Stomach (tissue), 9 donors: ENCODE results near the gene LCE2A. TPM values are rescaled to one million over a fixed set of nuclear protein-coding genes. Genes with fewer than 3 reads are reported as not detected.

ENCODE experiments used
- DNase-seq, 2 donors: peaks; one replicate each; pipeline versions ENCODE4 v3.0.0 to v3.0.0-alpha.2; 2013 to 2019
- H3K27ac ChIP-seq, 5 donors: fragments of 200-600 bp in 4 of 5; sonication (generic) in 4 of 5; one replicate each; pipeline ENCODE4 v1.5.1; 2013 to 2019; ENCODE audit warnings: mild to moderate bottlenecking in 1 of 5, moderate library complexity in 1 of 5
- H3K27me3 ChIP-seq, 3 donors: fragments of 200-600 bp; sonication (generic); one replicate each; pipeline ENCODE4 v1.5.1; 2017 to 2019; ENCODE audit warnings: mixed run types in 1 of 3
- H3K36me3 ChIP-seq, 4 donors: fragments of 200-600 bp; sonication (generic); 1 replicate in 3 of 4; 2 replicates in 1 of 4; pipeline ENCODE4 v1.5.1; 2016 to 2019
- H3K4me1 ChIP-seq, 4 donors: fragments of 200-600 bp; sonication (generic); one replicate each; pipeline ENCODE4 v1.5.1; 2016 to 2019
- H3K4me3 ChIP-seq, 4 donors: fragments of 200-600 bp; sonication (generic) in 3 of 4; one replicate each; pipeline ENCODE4 v1.5.1; 2016 to 2019; ENCODE audit warnings: mild to moderate bottlenecking in 1 of 4
- H3K9me3 ChIP-seq, 4 donors: fragments of 200-600 bp; sonication (generic); one replicate each; pipeline ENCODE4 v1.5.1; 2016 to 2019
- EP300 ChIP-seq: sonication (generic); formaldehyde crosslinking; IDR thresholded peaks from one replicate; pipeline ENCODE4 v1.6.1; 2017; ENCODE audit warnings: antibody characterized with exemption
- POLR2A ChIP-seq, 4 donors: fragments of 450-650 bp; IDR thresholded peaks; one replicate each; pipeline ENCODE4 v1.6.1; 2016; ENCODE audit warnings: antibody characterized with exemption in 4 of 4, control low read depth in 2 of 4, mild to moderate bottlenecking in 1 of 4, moderate library complexity in 1 of 4
- POLR2AphosphoS5 ChIP-seq, 3 donors: sonication (generic); formaldehyde crosslinking; IDR thresholded peaks; one replicate each; pipeline ENCODE4 v1.6.1; 2016; ENCODE audit warnings: antibody characterized with exemption in 3 of 3
- WGBS, 5 donors: extraction: QIAGEN DNeasy Blood & Tissue Kit in 3 of 5; methylation state at CpG; one replicate each; pipeline versions ENCODE4 v1.1.5 to v1.1.7; 2013 to 2018; 5-methylcytosine and 5-hydroxymethylcytosine counted together
- intact Hi-C: fragments of 100-400 bp; cut with DNase I; formaldehyde crosslinking; loops from one replicate; pipeline ENCODE4 v1.15.1; 2023; ENCODE audit warnings: low total_unique reads
- polyA plus RNA-seq, 3 donors: library from polyadenylated mRNA; stranded (reverse); fragments of 200-250 nt; gene quantifications; one replicate each; pipeline ENCODE4 v1.2.3, GENCODE V29; 2013
- total RNA-seq, 5 donors: library from RNA; depleted of rRNA; stranded (reverse); fragments of >200 nt; gene quantifications; one replicate each; pipeline versions ENCODE4 v1.1.0 to v1.2.3, GENCODE V29; 2014 to 2016
- TF ChIP-seq, protein P1 (sequence below), 7 experiments: fragments of 450-650 bp in 4 of 7; fragments of 200-600 bp in 3 of 7; sonication (generic) in 3 of 7; IDR thresholded peaks; one replicate each; pipeline ENCODE4 v1.5.1; 2016 to 2019; ENCODE audit warnings: antibody characterized with exemption in 7 of 7, control low read depth in 2 of 7, mild to moderate bottlenecking in 1 of 7
- donor health status: healthy with polysubstance abuse.
- donor health status: Bipolar disorder and iron deficiency.
- donor health status: healthy.

LCE2A gene
- total and polyA plus RNA-seq, 8 donors: not detected

DNA sequence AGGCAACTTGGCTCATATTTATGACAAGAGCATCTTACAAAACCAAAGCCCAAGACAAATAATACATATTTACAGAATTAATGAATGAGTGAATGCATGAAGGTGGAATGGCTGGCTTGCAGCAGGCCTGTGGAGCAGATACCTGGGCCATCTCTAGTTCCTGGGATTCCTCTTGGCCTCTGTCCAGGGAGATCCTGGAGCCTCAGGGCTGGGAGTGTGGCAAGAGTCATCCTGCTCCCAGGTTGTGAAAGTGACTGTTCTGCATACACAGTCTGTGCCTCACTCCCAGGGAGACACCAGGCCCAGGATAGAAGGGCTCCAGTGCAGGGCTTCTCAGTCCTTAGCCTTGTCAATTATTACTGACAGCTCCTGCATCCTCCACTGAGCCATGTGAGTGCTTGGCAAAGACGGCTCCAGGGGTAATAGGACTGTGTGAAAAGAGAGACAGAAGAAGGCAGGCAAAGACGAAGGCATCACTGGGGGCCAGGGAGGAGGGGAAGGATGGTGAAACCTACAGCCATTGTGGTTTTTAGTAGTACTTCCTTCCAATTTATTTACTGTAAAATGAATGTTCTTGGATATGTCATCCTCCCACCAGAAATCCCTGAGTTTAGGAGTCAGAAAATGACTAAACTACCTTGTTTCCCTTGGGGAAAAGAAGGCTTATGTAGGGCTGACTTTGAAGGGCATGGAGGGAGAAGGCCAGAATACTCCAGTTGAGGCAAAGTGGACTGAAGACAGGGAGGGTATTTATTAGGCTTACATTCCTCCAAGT is 45.4 kb downstream of the LCE2A start:
- TF ChIP-seq, protein P1, sequence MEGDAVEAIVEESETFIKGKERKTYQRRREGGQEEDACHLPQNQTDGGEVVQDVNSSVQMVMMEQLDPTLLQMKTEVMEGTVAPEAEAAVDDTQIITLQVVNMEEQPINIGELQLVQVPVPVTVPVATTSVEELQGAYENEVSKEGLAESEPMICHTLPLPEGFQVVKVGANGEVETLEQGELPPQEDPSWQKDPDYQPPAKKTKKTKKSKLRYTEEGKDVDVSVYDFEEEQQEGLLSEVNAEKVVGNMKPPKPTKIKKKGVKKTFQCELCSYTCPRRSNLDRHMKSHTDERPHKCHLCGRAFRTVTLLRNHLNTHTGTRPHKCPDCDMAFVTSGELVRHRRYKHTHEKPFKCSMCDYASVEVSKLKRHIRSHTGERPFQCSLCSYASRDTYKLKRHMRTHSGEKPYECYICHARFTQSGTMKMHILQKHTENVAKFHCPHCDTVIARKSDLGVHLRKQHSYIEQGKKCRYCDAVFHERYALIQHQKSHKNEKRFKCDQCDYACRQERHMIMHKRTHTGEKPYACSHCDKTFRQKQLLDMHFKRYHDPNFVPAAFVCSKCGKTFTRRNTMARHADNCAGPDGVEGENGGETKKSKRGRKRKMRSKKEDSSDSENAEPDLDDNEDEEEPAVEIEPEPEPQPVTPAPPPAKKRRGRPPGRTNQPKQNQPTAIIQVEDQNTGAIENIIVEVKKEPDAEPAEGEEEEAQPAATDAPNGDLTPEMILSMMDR (IDR thresholded peaks at IDR 0.05): no peak
- no peak for TF ChIP-seq POLR2A (IDR thresholded peaks at IDR 0.05)
- DNase-seq: no peak
- Histone ChIP-seq H3K27ac (no peak overlapping the region), H3K4me1 (no peaks in the 10 kb centered on the region), H3K27me3 (peaks cover 0 to 5% (median 0%) of the 10 kb centered on the region in 3 donors), H3K36me3 (no peaks in the 10 kb centered on the region), H3K4me3 (no peak overlapping the region), H3K9me3 (no peaks in the 10 kb centered on the region)
- WGBS, 5 donors: 67 to 76% (median 69%) methylated on average over 2 of the region's 2 CpGs
- intact Hi-C loops: no loop called here

DNA sequence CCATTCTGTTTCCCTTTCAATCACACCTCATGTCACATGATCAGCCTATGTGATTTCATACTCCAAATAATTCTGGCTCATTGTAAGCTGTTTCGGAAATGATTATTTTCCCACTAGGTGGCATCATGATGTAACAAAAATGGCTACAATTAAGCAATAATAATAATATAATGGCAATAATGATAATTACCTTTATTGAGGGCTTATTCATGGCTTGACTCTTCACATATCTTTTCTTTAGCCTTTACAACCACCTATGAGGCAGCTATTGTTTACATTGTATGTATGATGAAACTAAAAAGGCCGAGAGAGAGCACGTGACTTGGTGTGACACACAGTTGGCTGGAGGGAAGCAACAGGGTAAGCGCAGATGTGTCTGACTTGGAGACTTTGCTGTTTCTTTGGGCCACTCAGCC is 47.2 kb downstream of the LCE2A start:
- no peak for DNase-seq
- WGBS, 5 donors: 52 to 73% (median 62%) methylated on average over 4 of the region's 4 CpGs
- peaks cover 0 to 8% (median 0%) of the 10 kb centered on the region in 3 donors for H3K27me3 ChIP-seq

DNA sequence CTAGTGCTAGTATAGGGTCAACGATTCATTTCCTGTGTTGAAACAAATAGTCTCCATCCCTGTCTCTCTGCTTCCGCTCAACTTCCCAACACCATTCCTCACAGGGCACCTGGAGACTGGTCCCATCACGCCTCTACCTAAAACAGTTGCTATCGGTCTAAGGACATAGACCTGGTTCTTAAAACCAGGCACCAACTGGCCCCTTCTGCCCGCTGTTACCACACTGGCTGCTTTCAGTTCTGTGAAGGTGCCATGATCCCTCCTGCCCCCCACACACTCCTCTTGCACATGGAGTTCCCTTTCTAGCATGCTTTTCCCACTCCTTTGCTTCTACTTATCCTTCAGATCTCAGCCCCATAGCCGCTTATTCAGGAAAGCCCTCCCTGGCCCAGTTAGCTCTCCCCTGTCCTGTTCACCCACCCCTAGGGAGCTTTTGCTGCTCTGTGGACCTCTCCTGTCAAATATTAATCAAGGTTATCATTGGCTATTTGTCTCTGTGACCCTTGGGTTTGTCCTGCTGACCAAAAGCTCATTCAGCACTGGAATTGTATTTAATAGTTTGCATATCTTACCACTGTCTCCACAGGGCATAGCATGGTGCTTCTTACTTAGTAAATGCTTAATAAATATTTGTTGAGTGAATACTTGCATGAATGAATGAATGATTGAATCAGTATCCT is 47.8 kb downstream of the LCE2A start:
- TF ChIP-seq POLR2AphosphoS5 (IDR thresholded peaks at IDR 0.05) (no peak), EP300 (no peak), POLR2A (IDR thresholded peaks at IDR 0.05) (no peak)
- TF ChIP-seq, protein P1 (IDR thresholded peaks at IDR 0.05): no peak
- WGBS, 5 donors: 76 to 83% (median 77%) methylated on average over 6 of the region's 6 CpGs
- no peaks in the 10 kb centered on the region for H3K36me3 ChIP-seq
- no peaks in the 10 kb centered on the region for H3K4me1 ChIP-seq
- DNase-seq: no peak
- no peak overlapping the region for H3K4me3 ChIP-seq
- no peaks in the 10 kb centered on the region for H3K9me3 ChIP-seq
- intact Hi-C loops: no loop called here
- peaks cover 0 to 14% (median 0%) of the 10 kb centered on the region in 3 donors for H3K27me3 ChIP-seq
- no peak overlapping the region for H3K27ac ChIP-seq

More for the DNA sequence above, 47.2 kb downstream of the LCE2A start:
- TF ChIP-seq EP300: no peak
- no peak for TF ChIP-seq POLR2AphosphoS5 (IDR thresholded peaks at IDR 0.05)
- TF ChIP-seq, protein P1 (IDR thresholded peaks at IDR 0.05): no peak
- Histone ChIP-seq H3K27ac (no peak overlapping the region), H3K4me3 (no peak overlapping the region), H3K9me3 (no peaks in the 10 kb centered on the region), H3K4me1 (no peaks in the 10 kb centered on the region), H3K36me3 (no peaks in the 10 kb centered on the region)
- intact Hi-C loops: no loop called here

DNA sequence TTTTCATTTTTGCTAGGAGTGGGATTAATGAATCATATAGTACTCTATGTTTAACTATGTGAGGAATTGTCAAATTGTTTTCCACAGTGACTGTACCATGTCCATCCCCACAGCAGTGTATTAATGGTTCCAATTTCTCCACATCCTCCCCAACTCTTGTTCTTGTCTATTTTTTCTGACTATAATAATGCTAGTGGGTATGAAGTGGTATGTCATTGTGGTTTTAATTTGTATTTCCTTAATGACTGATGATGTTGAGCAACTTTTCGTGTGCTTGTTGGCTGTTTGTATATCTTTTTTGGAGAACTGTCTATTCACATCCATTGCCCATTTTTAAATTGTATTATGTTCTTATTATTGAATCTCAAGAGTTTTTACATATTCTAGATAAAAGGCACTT is 49.7 kb downstream of the LCE2A start:
- H3K4me3 ChIP-seq: no peak overlapping the region
- TF ChIP-seq, protein P1 (IDR thresholded peaks at IDR 0.05): no peak
- TF ChIP-seq POLR2AphosphoS5 (IDR thresholded peaks at IDR 0.05): no peak
- no peak for TF ChIP-seq EP300
- no peak for TF ChIP-seq POLR2A (IDR thresholded peaks at IDR 0.05)
- H3K9me3 ChIP-seq: no peaks in the 10 kb centered on the region
- DNase-seq: no peak
- H3K36me3 ChIP-seq: no peaks in the 10 kb centered on the region
- WGBS, 5 donors: 36 to 51% (median 49%) methylated on average over 1 of the region's 1 CpG
- intact Hi-C loops: no loop called here
- peaks cover 0 to 15% (median 0%) of the 10 kb centered on the region in 3 donors for H3K27me3 ChIP-seq
- no peak overlapping the region for H3K27ac ChIP-seq
- no peaks in the 10 kb centered on the region for H3K4me1 ChIP-seq

Other genes starting within 250 kb of the LCE2A start
- gene LCE5A, start 187.5 kb upstream of the LCE2A start, total RNA-seq: not detected
- not detected for gene LCE5A, start 187.5 kb upstream of the LCE2A start, polyA plus RNA-seq
- gene CRCT1, start 183.9 kb upstream of the LCE2A start, total RNA-seq: not detected
- 10 to 100 TPM in 1 of 3 donors, not detected in 2; 89.8 TPM for gene CRCT1, start 183.9 kb upstream of the LCE2A start, polyA plus RNA-seq
- not detected for gene LCE3E, start 131.6 kb upstream of the LCE2A start, total RNA-seq
- under 1 TPM in 1 of 3 donors, not detected in 2; 0.65 TPM for gene LCE3E, start 131.6 kb upstream of the LCE2A start, polyA plus RNA-seq
- gene LCE3D, start 117.8 kb upstream of the LCE2A start, total RNA-seq: not detected
- under 1 TPM in 1 of 3 donors, not detected in 2; 0.98 TPM for gene LCE3D, start 117.8 kb upstream of the LCE2A start, polyA plus RNA-seq
- not detected for gene LCE3C, start 98.1 kb upstream of the LCE2A start, total RNA-seq
- gene LCE3C, start 98.1 kb upstream of the LCE2A start, polyA plus RNA-seq: not detected
- not detected for gene LCE3B, start 84.5 kb upstream of the LCE2A start, total RNA-seq
- not detected for gene LCE3B, start 84.5 kb upstream of the LCE2A start, polyA plus RNA-seq
- not detected for gene LCE3A, start 75.2 kb upstream of the LCE2A start, total RNA-seq
- not detected for gene LCE3A, start 75.2 kb upstream of the LCE2A start, polyA plus RNA-seq
- gene LCE2D, start 35.0 kb upstream of the LCE2A start, total RNA-seq: not detected
- gene LCE2D, start 35.0 kb upstream of the LCE2A start, polyA plus RNA-seq: not detected
- not detected for gene LCE2C, start 23.1 kb upstream of the LCE2A start, total RNA-seq
- not detected for gene LCE2C, start 23.1 kb upstream of the LCE2A start, polyA plus RNA-seq
- gene LCE2B, start 12.2 kb upstream of the LCE2A start, total RNA-seq: not detected
- gene LCE2B, start 12.2 kb upstream of the LCE2A start, polyA plus RNA-seq: not detected
- gene LCE4A, start 9.8 kb downstream of the LCE2A start, total RNA-seq: not detected
- not detected for gene LCE4A, start 9.8 kb downstream of the LCE2A start, polyA plus RNA-seq
- not detected for gene KPRP, start 59.7 kb downstream of the LCE2A start, total RNA-seq
- gene KPRP, start 59.7 kb downstream of the LCE2A start, polyA plus RNA-seq: under 1 TPM in 1 of 3 donors, not detected in 2; 0.30 TPM
- gene LCE1F, start 76.8 kb downstream of the LCE2A start, total RNA-seq: not detected
- gene LCE1F, start 76.8 kb downstream of the LCE2A start, polyA plus RNA-seq: not detected
- gene LCE1E, start 87.9 kb downstream of the LCE2A start, total RNA-seq: not detected
- gene LCE1E, start 87.9 kb downstream of the LCE2A start, polyA plus RNA-seq: not detected
- gene LCE1D, start 98.4 kb downstream of the LCE2A start, total RNA-seq: not detected
- gene LCE1D, start 98.4 kb downstream of the LCE2A start, polyA plus RNA-seq: not detected
- gene LCE1C, start 108.3 kb downstream of the LCE2A start, total RNA-seq: not detected
- gene LCE1C, start 108.3 kb downstream of the LCE2A start, polyA plus RNA-seq: under 1 TPM in 1 of 3 donors, not detected in 2; 0.23 TPM
- not detected for gene LCE1B, start 113.6 kb downstream of the LCE2A start, total RNA-seq
- not detected for gene LCE1B, start 113.6 kb downstream of the LCE2A start, polyA plus RNA-seq
- gene LCE1A, start 129.1 kb downstream of the LCE2A start, total RNA-seq: not detected
- gene LCE1A, start 129.1 kb downstream of the LCE2A start, polyA plus RNA-seq: not detected
- gene LCE6A, start 144.5 kb downstream of the LCE2A start, total RNA-seq: not detected
- gene LCE6A, start 144.5 kb downstream of the LCE2A start, polyA plus RNA-seq: not detected
- gene LCE7A, start 161.7 kb downstream of the LCE2A start, total RNA-seq: not detected
- not detected for gene LCE7A, start 161.7 kb downstream of the LCE2A start, polyA plus RNA-seq
- not detected for gene SMCP, start 180.0 kb downstream of the LCE2A start, total RNA-seq
- gene SMCP, start 180.0 kb downstream of the LCE2A start, polyA plus RNA-seq: not detected
- gene IVL, start 210.2 kb downstream of the LCE2A start, total RNA-seq: not detected
- 10 to 100 TPM in 1 of 3 donors, not detected in 2; 11.5 TPM for gene IVL, start 210.2 kb downstream of the LCE2A start, polyA plus RNA-seq
- not detected for gene SPRR5, start 248.9 kb downstream of the LCE2A start, total RNA-seq
- 1 to 10 TPM in 1 of 3 donors, not detected in 2; 1.0 TPM for gene SPRR5, start 248.9 kb downstream of the LCE2A start, polyA plus RNA-seq